Measurements from ENCODE around the gene PTOV1.

The PTOV1 gene

GRCh38 chr19:49875177-49875576 lies 24.2 kb downstream of the PTOV1 start:
- Mint-ChIP-seq H3K27ac (no peak overlapping the region), H3K27me3 (ENCODE audit: low read depth) (no peaks in the 10 kb centered on the region), H3K36me3 (ENCODE audit: low read depth) (peaks cover 21% of the 10 kb centered on the region), H3K4me3 (no peak overlapping the region), H3K4me1 (peaks cover 14% of the 10 kb centered on the region), H3K9me3 (no peaks in the 10 kb centered on the region)
- TF ChIP-seq, protein P1, sequence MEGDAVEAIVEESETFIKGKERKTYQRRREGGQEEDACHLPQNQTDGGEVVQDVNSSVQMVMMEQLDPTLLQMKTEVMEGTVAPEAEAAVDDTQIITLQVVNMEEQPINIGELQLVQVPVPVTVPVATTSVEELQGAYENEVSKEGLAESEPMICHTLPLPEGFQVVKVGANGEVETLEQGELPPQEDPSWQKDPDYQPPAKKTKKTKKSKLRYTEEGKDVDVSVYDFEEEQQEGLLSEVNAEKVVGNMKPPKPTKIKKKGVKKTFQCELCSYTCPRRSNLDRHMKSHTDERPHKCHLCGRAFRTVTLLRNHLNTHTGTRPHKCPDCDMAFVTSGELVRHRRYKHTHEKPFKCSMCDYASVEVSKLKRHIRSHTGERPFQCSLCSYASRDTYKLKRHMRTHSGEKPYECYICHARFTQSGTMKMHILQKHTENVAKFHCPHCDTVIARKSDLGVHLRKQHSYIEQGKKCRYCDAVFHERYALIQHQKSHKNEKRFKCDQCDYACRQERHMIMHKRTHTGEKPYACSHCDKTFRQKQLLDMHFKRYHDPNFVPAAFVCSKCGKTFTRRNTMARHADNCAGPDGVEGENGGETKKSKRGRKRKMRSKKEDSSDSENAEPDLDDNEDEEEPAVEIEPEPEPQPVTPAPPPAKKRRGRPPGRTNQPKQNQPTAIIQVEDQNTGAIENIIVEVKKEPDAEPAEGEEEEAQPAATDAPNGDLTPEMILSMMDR (IDR thresholded peaks at IDR 0.05; ENCODE audit: unreplicated experiment in 3 of 3) = no peak

GRCh38 chr19:49875857-49876421 lies 25.0 kb downstream of the PTOV1 start:
- H3K27ac Mint-ChIP-seq = no peak overlapping the region
- H3K4me3 Mint-ChIP-seq = no peak overlapping the region
- TF ChIP-seq, protein P1 (IDR thresholded peaks at IDR 0.05; ENCODE audit: unreplicated experiment in 3 of 3) = no peak
- H3K36me3 Mint-ChIP-seq (ENCODE audit: low read depth) = peaks cover 28% of the 10 kb centered on the region
- H3K9me3 Mint-ChIP-seq = no peaks in the 10 kb centered on the region
- no peaks in the 10 kb centered on the region for H3K27me3 Mint-ChIP-seq (ENCODE audit: low read depth)
- peaks cover 10% of the 10 kb centered on the region for H3K4me1 Mint-ChIP-seq

DNA sequence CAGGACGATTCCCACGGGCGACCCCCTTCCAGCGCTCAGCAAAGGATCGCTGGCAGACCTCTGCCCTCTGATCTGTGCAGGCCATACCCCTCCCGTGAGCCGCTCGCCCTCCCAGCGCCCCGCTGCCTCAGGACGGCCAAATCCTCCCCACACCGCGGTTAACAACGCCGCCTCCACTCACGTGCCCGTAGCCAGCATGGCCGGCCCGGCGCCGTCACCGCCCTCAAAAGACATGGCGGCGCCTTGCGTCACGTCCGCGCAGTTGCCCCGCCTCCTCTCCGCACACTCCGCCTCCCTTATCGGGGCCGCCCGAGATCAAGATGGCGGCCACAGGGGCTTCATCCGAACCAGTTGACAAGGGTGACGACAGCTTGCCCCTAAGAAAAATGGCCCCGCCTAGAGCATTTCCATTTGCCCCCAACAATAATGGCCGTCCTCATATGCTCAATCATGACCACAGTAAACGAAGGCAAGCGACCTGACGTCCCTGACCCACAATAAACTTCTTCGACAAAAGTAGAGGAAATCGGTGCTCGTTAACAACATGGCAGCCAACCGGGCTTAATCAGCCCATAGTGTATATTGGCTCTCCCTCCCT lies 25.6 kb downstream of the PTOV1 start:
- no peaks in the 10 kb centered on the region for H3K9me3 Mint-ChIP-seq
- H3K27ac Mint-ChIP-seq = no peak overlapping the region
- peaks cover 10% of the 10 kb centered on the region for H3K4me1 Mint-ChIP-seq
- H3K4me3 Mint-ChIP-seq = no peak overlapping the region
- H3K36me3 Mint-ChIP-seq (ENCODE audit: low read depth) = peaks cover 33% of the 10 kb centered on the region
- H3K27me3 Mint-ChIP-seq (ENCODE audit: low read depth) = no peaks in the 10 kb centered on the region
- TF ChIP-seq, protein P1 (IDR thresholded peaks at IDR 0.05; ENCODE audit: unreplicated experiment in 3 of 3) = no peak

DNA sequence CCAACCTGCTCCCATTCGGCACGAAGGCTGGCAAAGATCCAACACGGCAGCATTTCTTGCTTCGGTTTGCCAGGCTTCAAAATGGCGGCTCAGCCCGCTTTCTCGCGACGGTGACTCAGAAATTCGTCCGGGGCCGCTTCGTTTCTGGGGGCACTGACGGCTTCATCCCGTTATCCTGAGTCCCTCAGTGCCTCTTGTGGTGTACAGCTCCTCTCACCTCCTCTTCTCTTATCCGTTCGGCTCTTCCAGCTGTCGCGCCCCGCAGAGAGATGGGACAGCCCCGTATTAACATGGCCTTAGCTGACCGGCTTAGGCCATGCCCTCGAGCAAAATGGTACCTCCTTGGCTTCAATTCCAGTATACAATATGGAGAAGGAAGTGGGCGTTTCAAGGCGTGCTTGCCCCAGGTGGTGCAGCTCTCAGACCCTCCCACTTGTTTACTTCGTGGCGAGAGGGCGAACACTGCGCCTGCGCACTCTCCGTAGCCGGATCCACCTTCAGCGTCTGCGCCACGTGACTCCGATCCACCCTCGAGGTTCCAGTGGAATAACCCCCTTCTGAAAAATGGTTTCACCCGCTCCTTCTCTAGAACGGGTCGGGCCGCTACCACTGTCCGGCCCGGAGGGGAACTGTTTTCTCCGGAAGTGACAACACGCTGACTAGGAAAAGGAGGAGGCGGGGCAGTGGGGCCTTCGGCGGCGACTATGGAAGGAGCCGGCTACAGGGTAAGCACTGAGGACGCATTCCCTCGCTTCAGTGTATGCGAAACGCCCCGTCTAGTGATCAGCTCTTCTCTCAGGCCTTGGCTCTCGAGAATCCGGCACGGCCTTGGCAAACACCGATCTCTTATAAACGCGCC lies 26.3 kb downstream of the PTOV1 start, which contains the start of the genes AKT1S1 and TBC1D17:
TSS of gene AKT1S1 (minus strand) at position 336 of the 859 bp plus-strand sequence. CDS start 4,060 bp downstream, outside the sequence.
TSS of gene TBC1D17 (plus strand) at position 683 of the 859 bp plus-strand sequence. CDS start at position 705, 22 bp downstream.
- Mint-ChIP-seq H3K4me1 (peaks cover 4% of the 10 kb centered on the region), H3K27ac (no peak within 1 kb of the TSS), H3K9me3 (no peaks in the 10 kb centered on the region), H3K4me3 (no peak within 1 kb of the TSS), H3K36me3 (ENCODE audit: low read depth) (peaks cover 34% of the 10 kb centered on the region), H3K27me3 (ENCODE audit: low read depth) (no peaks in the 10 kb centered on the region)
- TF ChIP-seq, protein P1 (IDR thresholded peaks at IDR 0.05; ENCODE audit: unreplicated experiment in 3 of 3) = no peak

- no peaks in the 10 kb centered on the region for H3K9me3 Mint-ChIP-seq
- peaks cover 41% of the 10 kb centered on the region for H3K36me3 Mint-ChIP-seq (ENCODE audit: low read depth)
- TF ChIP-seq, protein P1 (IDR thresholded peaks at IDR 0.05; ENCODE audit: unreplicated experiment in 3 of 3) = no peak
- no peak overlapping the region for H3K27ac Mint-ChIP-seq
- H3K4me3 Mint-ChIP-seq = no peak overlapping the region
- H3K4me1 Mint-ChIP-seq = peaks cover 4% of the 10 kb centered on the region
- H3K27me3 Mint-ChIP-seq (ENCODE audit: low read depth) = no peaks in the 10 kb centered on the region
These were observed 27.2 kb downstream of the PTOV1 start for GRCh38 chr19:49877879-49878743.

Data from nephron (organoid).